Mammary microvascular endothelial cell (primary cell): ENCODE data around the gene ZGPAT. TPM values are rescaled to one million over a fixed set of nuclear protein-coding genes. Genes with fewer than 3 reads are reported as not detected.

Experiments used
- total RNA-seq: library from RNA; depleted of rRNA; stranded (reverse); fragments of >200 nt; gene quantifications from 2 replicates; pipeline ENCODE4 v1.2.3, GENCODE V29; 2015

ZGPAT gene
- total RNA-seq: 32.4 and 35.8 TPM in 2 replicates

GRCh38 chr20:63707558-63708300 lies at the start of gene ZGPAT, which contains the start of gene ARFRP1:
Gene ZGPAT, plus strand, starts transcription at chr20:63708039. Its CDS starts 542 bp downstream, at chr20:63708581.
Gene ARFRP1, minus strand, starts transcription at chr20:63707976. Its CDS starts 885 bp downstream, at chr20:63707091.

GRCh38 chr20:63696628-63697356 lies 11.0 kb upstream of the ZGPAT start, which contains the start of gene TNFRSF6B:
Gene TNFRSF6B, plus strand, starts transcription at chr20:63696652. Its CDS starts 116 bp downstream, at chr20:63696768.

DNA sequence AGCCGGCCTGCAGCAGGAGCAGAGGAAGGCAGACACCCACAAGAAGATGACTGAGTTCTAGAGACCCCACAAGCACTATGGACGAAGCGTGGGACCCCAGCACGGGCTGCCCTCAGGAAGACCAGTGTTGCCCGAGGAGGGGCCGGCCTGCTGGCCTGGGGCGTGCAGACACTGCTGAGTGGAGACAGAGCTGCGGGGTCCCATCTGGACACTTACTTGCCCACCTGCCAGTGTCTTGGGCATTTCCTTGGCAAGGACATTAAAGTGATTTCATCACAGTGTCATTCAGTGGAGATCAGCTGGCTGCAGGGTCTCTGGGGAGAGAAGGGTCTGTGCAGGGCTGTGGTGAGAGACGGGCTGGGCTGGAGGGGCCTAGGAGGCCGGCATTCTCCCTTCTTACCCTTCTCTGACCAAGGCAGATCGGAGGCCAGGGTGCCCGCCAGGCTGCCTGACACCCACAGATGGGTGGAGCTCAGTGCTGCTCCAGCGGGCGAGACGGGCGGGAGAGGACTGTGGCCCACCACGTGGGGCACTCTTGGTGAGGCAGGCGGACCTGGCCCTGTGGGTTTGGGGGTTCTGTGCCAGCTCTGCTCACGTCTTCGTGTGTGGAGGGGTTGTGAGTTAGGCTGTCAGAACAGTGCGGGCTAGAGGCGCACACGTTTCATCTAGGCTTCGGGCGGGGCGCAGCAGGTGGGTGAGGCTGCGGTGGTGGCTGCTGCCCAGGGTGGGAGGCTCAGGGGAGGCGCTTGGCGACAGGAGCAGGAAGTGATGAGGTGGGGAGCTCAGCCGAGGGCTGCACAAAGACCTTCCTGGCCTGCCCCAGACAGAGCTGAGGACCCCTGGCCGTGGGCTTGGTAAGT lies 28.2 kb downstream of the ZGPAT start, which contains the start of gene LIME1:
LIME1 (plus strand) TSS at position 806 of the 860 bp plus-strand sequence. CDS start 886 bp downstream, outside the sequence.

GRCh38 chr20:63739130-63740069 lies 31.6 kb downstream of the ZGPAT start, which contains the start of gene SLC2A4RG:
Gene SLC2A4RG, plus strand, starts transcription at chr20:63739776. Its CDS starts 137 bp downstream, at chr20:63739913.

Other genes starting within 250 kb of the ZGPAT start
- not detected in 2 replicates for gene KCNQ2, start 235.4 kb upstream of the ZGPAT start, total RNA-seq
- gene EEF1A2, start 209.0 kb upstream of the ZGPAT start, total RNA-seq: 0.20 and 0.40 TPM in 2 replicates
- 81.9 and 90.7 TPM in 2 replicates for gene PPDPF, start 187.3 kb upstream of the ZGPAT start, total RNA-seq
- gene PTK6, start 170.7 kb upstream of the ZGPAT start, total RNA-seq: 0.05 TPM in 1 of 2 replicates, not detected in the other
- not detected in 2 replicates for gene SRMS, start 160.3 kb upstream of the ZGPAT start, total RNA-seq
- gene FNDC11, start 153.9 kb upstream of the ZGPAT start, total RNA-seq: 0.69 and 0.80 TPM in 2 replicates
- 115 and 116 TPM in 2 replicates for gene HELZ2, start 133.8 kb upstream of the ZGPAT start, total RNA-seq
- 11.5 and 12.0 TPM in 2 replicates for gene GMEB2, start 80.9 kb upstream of the ZGPAT start, total RNA-seq
- gene STMN3, start 54.6 kb upstream of the ZGPAT start, total RNA-seq: 1.7 and 3.1 TPM in 2 replicates
- gene RTEL1, start 49.7 kb upstream of the ZGPAT start, total RNA-seq: 16.6 and 23.3 TPM in 2 replicates
- gene TNFRSF6B, start 11.4 kb upstream of the ZGPAT start, total RNA-seq: 298 and 328 TPM in 2 replicates
- gene ARFRP1, start 63 bp upstream of the ZGPAT start, total RNA-seq: 47.4 and 50.4 TPM in 2 replicates
- gene LIME1, start 28.6 kb downstream of the ZGPAT start, total RNA-seq: 3.9 and 5.5 TPM in 2 replicates
- 30.6 and 42.5 TPM in 2 replicates for gene SLC2A4RG, start 31.7 kb downstream of the ZGPAT start, total RNA-seq
- gene ZBTB46, start 123.2 kb downstream of the ZGPAT start, total RNA-seq: 2.7 and 2.9 TPM in 2 replicates
- gene ABHD16B, start 153.5 kb downstream of the ZGPAT start, total RNA-seq: not detected in 2 replicates
- gene TPD52L2, start 157.2 kb downstream of the ZGPAT start, total RNA-seq: 153 and 179 TPM in 2 replicates
- gene DNAJC5, start 187.1 kb downstream of the ZGPAT start, total RNA-seq: 67.8 and 71.2 TPM in 2 replicates
- 27.4 and 33.7 TPM in 2 replicates for gene UCKL1, start 248.4 kb downstream of the ZGPAT start, total RNA-seq